Endothelial cell (in vitro differentiated cells): ENCODE measurements around the gene NYAP1. TPM values are rescaled to one million over a fixed set of nuclear protein-coding genes. Genes with fewer than 3 reads are reported as not detected.
"Not testable (repeated sequence)": the region's sequence is repeated elsewhere in the genome, so short reads cannot be mapped to it uniquely, and the experiment has no call there.

Experiments
- DNase-seq: peaks from one replicate; pipeline ENCODE4 v3.0.0; 2021; ENCODE audit warnings: low spot score
- H3K27ac Mint-ChIP-seq: one replicate; pipeline ENCODE4 v1.8.0; 2021; ENCODE audit warnings: mixed read lengths, inconsistent platforms; ENCODE audit not compliant: unreplicated experiment
- H3K27me3 Mint-ChIP-seq: one replicate; pipeline ENCODE4 v1.8.0; 2021; ENCODE audit warnings: mild to moderate bottlenecking, moderate library complexity, mixed read lengths, inconsistent platforms; ENCODE audit not compliant: unreplicated experiment
- H3K36me3 Mint-ChIP-seq: one replicate; pipeline ENCODE4 v1.8.0; 2021; ENCODE audit warnings: mild to moderate bottlenecking, low read depth, mixed read lengths, inconsistent platforms; ENCODE audit not compliant: unreplicated experiment
- H3K4me1 Mint-ChIP-seq: one replicate; pipeline ENCODE4 v1.8.0; 2021; ENCODE audit warnings: mild to moderate bottlenecking, mixed read lengths, inconsistent platforms; ENCODE audit not compliant: unreplicated experiment
- H3K4me3 Mint-ChIP-seq: one replicate; pipeline ENCODE4 v1.8.0; 2021; ENCODE audit warnings: mild to moderate bottlenecking, mixed read lengths, inconsistent platforms; ENCODE audit not compliant: unreplicated experiment
- H3K9me3 Mint-ChIP-seq: one replicate; pipeline ENCODE4 v1.8.0; 2021; ENCODE audit warnings: mixed read lengths, inconsistent platforms; ENCODE audit not compliant: unreplicated experiment
- CTCF ChIP-seq: fragments of 200-600 bp; sonication (generic); IDR thresholded peaks from one replicate; pipeline ENCODE4 v1.5.0; 2021; ENCODE audit warnings: antibody characterized with exemption; ENCODE audit not compliant: unreplicated experiment
- total RNA-seq: library from RNA; stranded (reverse); fragmentation: NEBNext Ultra II Directional; extraction: Animal tissue kit (Norgen Biotek cat#: 25700); gene quantifications from one replicate; pipeline ENCODE4 v1.2.1, GENCODE V29; 2021; ENCODE audit not compliant: unreplicated experiment

NYAP1 gene
- total RNA-seq, 1 donor from 2014 or later: 2.2 TPM

GRCh38 chr7:100493476-100494264, 9.9 kb downstream of the NYAP1 start:
- H3K27ac Mint-ChIP-seq: no peak overlapping the region
- no peaks in the 10 kb centered on the region for H3K9me3 Mint-ChIP-seq
- no peak for TF ChIP-seq CTCF
- H3K27me3 Mint-ChIP-seq: peaks cover 11% of the 10 kb centered on the region
- peaks cover 5% of the 10 kb centered on the region for H3K36me3 Mint-ChIP-seq
- H3K4me3 Mint-ChIP-seq: peak overlapping the region; percentile 82
- DNase-seq: peak; percentile 51
- H3K4me1 Mint-ChIP-seq: peaks cover 4% of the 10 kb centered on the region

GRCh38 chr7:100496509-100496908, 12.8 kb downstream of the NYAP1 start:
- Mint-ChIP-seq H3K4me1 (peaks cover 4% of the 10 kb centered on the region), H3K27ac (no peak overlapping the region)
- TF ChIP-seq CTCF: no peak

GRCh38 chr7:100500743-100501142, 17.0 kb downstream of the NYAP1 start:
- not testable (repeated sequence) for H3K4me1 Mint-ChIP-seq, H3K36me3 Mint-ChIP-seq, DNase-seq, H3K27ac Mint-ChIP-seq, H3K27me3 Mint-ChIP-seq, H3K4me3 Mint-ChIP-seq, H3K9me3 Mint-ChIP-seq

More at GRCh38 chr7:100496509-100496908, 12.8 kb downstream of the NYAP1 start:
- no peak for DNase-seq
- H3K9me3 Mint-ChIP-seq: no peaks in the 10 kb centered on the region
- no peak overlapping the region for H3K4me3 Mint-ChIP-seq
- H3K27me3 Mint-ChIP-seq: peaks cover 10% of the 10 kb centered on the region
- H3K36me3 Mint-ChIP-seq: peaks cover 5% of the 10 kb centered on the region

- not testable (repeated sequence) for H3K9me3 Mint-ChIP-seq, H3K27me3 Mint-ChIP-seq, H3K4me3 Mint-ChIP-seq, H3K36me3 Mint-ChIP-seq, H3K27ac Mint-ChIP-seq, H3K4me1 Mint-ChIP-seq, DNase-seq
Measured at GRCh38 chr7:100504031-100504430, 20.3 kb downstream of the NYAP1 start.

- H3K27ac Mint-ChIP-seq: no peak overlapping the region
- TF ChIP-seq CTCF: no peak
- H3K36me3 Mint-ChIP-seq: no peaks in the 10 kb centered on the region
- no peaks in the 10 kb centered on the region for H3K9me3 Mint-ChIP-seq
- H3K4me3 Mint-ChIP-seq: no peak overlapping the region
- H3K4me1 Mint-ChIP-seq: no peaks in the 10 kb centered on the region
- no peak for DNase-seq
- H3K27me3 Mint-ChIP-seq: no peaks in the 10 kb centered on the region
Measured at GRCh38 chr7:100504887-100505611, 21.3 kb downstream of the NYAP1 start.
